Endothelial cell of umbilical vein (primary cell): ENCODE results near the gene KIF1B. TPM values are rescaled to one million over a fixed set of nuclear protein-coding genes. Genes with fewer than 3 reads are reported as not detected.

Experiments
- BruUV-seq: library from RNA; stranded (reverse); fragments of 400-500 nt; replicated peaks from 2 replicates; lab custom pipeline; 2021; lab: Mats Ljungman, UMichigan
- CTCF ChIA-PET: fragments of 300-600, 350-600 bp; sonication (Branson Sonifier 250); formaldehyde crosslinking; loops from one replicate; lab custom pipeline; 2021; ENCODE audit warnings: antibody characterized with exemption, inconsistent platforms; lab: Charles Lee
- POLR2A ChIA-PET: fragments of 300-600, 350-600 bp; sonication (Branson Sonifier 250); formaldehyde crosslinking; loops from one replicate; lab custom pipeline; 2021; ENCODE audit warnings: antibody characterized with exemption, inconsistent platforms; lab: Charles Lee
- DNase-seq: peaks from one replicate; pipeline ENCODE4 v3.0.0-alpha.2; 2011; ENCODE audit warnings: low read depth, low spot score
- FAIRE-seq: peaks from 2 replicates; lab custom pipeline; 2011; peaks lifted over from hg19 to GRCh38; lab: Jason Lieb, UNC
- H2AFZ ChIP-seq: 2 replicates; pipeline ENCODE4 v1.6.0; 2012; ENCODE audit warnings: low read depth, low read length, control low read depth, inconsistent platforms
- H3K27ac ChIP-seq: 2 replicates; pipeline ENCODE4 v1.5.1; 2011; ENCODE audit warnings: low read depth, mild to moderate bottlenecking, control low read depth, low read length, moderate library complexity; ENCODE audit not compliant: insufficient read depth
- H3K27me3 ChIP-seq, 2 experiments: 2 replicates each; pipeline versions ENCODE4 v1.6.0 to v1.6.1; 2011; ENCODE audit warnings: low read length in 2 of 2, mixed read lengths in 1 of 2; ENCODE audit not compliant: control insufficient read depth in 2 of 2, insufficient read depth in 2 of 2
- H3K36me3 ChIP-seq, 2 experiments: 2 replicates in 1 of 2; 3 replicates in 1 of 2; pipeline ENCODE4 v1.5.1; 2011; ENCODE audit warnings: low read length in 2 of 2, mild to moderate bottlenecking in 1 of 2, moderate library complexity in 1 of 2; ENCODE audit not compliant: control insufficient read depth in 2 of 2, insufficient read depth in 2 of 2; ENCODE audit errors: extremely low read depth in 1 of 2
- H3K4me1 ChIP-seq: 3 replicates; pipeline ENCODE4 v1.5.1; 2011; ENCODE audit warnings: mild to moderate bottlenecking, low read length; ENCODE audit not compliant: control insufficient read depth, insufficient read depth; ENCODE audit errors: extremely low read depth
- H3K4me2 ChIP-seq: 2 replicates; pipeline ENCODE4 v1.6.1; 2011; ENCODE audit warnings: low read length, control low read depth, mixed read lengths; ENCODE audit not compliant: insufficient read depth
- H3K4me3 ChIP-seq, 3 experiments: fragments of 200-600 bp in 1 of 3; sonication (generic), shearing (Covaris generic) in 1 of 3; replicated peaks in 1 of 3; 2 replicates each; pipeline ENCODE4 v1.5.1; 2011 to 2016; ENCODE audit warnings: control low read depth in 3 of 3, low read length in 3 of 3, mild to moderate bottlenecking in 2 of 3, inconsistent platforms in 1 of 3, low read depth in 1 of 3, moderate library complexity in 1 of 3; ENCODE audit not compliant: insufficient read depth in 1 of 3
- H3K79me2 ChIP-seq: 2 replicates; pipeline ENCODE4 v1.6.0; 2012; ENCODE audit warnings: low read length, inconsistent platforms; ENCODE audit not compliant: control insufficient read depth, insufficient read depth
- H3K9ac ChIP-seq: replicated peaks from 2 replicates; pipeline ENCODE3; 2011; ENCODE audit warnings: low read length, control low read depth; ENCODE audit not compliant: insufficient read depth; ENCODE audit errors: extremely low read depth
- H3K9me1 ChIP-seq: replicated peaks from 3 replicates; pipeline ENCODE4 v1.6.0; 2011; ENCODE audit warnings: mild to moderate bottlenecking, low read length; ENCODE audit not compliant: control insufficient read depth, insufficient read depth; ENCODE audit errors: extremely low read depth
- H3K9me3 ChIP-seq: replicated peaks from 2 replicates; pipeline ENCODE4 v1.5.1; 2012; ENCODE audit warnings: low read length, inconsistent platforms; ENCODE audit not compliant: control insufficient read depth, insufficient read depth
- H4K20me1 ChIP-seq: replicated peaks from 2 replicates; pipeline ENCODE3; 2011; ENCODE audit warnings: mild to moderate bottlenecking, low read length; ENCODE audit not compliant: control insufficient read depth, insufficient read depth; ENCODE audit errors: extremely low read depth
- CTCF ChIP-seq, 2 donors: IDR thresholded peaks; 1 replicate in 1 of 2; 2 replicates in 1 of 2; pipeline ENCODE4 v1.5.1; 2011; ENCODE audit warnings: low read length in 2 of 2, mild to moderate bottlenecking in 2 of 2, moderate library complexity in 2 of 2, control low read depth in 1 of 2, inconsistent platforms in 1 of 2, low read depth in 1 of 2; ENCODE audit not compliant: insufficient read depth in 1 of 2; ENCODE audit errors: extremely low read depth in 1 of 2
- EZH2 ChIP-seq: IDR thresholded peaks from 2 replicates; pipeline ENCODE4 v1.6.1; 2012; ENCODE audit warnings: borderline replicate concordance, low read depth, mild to moderate bottlenecking, moderate library complexity, low read length, inconsistent platforms; ENCODE audit not compliant: severe bottlenecking
- FOS ChIP-seq: IDR thresholded peaks from 2 replicates; pipeline ENCODE4 v1.6.1; 2011; ENCODE audit warnings: mild to moderate bottlenecking, low read length, moderate library complexity, borderline replicate concordance; ENCODE audit not compliant: insufficient read depth
- GATA2 ChIP-seq: IDR thresholded peaks from 2 replicates; pipeline ENCODE4 v1.7.0; 2011; ENCODE audit warnings: low read depth, mild to moderate bottlenecking, moderate library complexity, mixed read lengths, low read length; ENCODE audit not compliant: insufficient read length, insufficient read depth
- JUN ChIP-seq: IDR thresholded peaks from 2 replicates; pipeline ENCODE4 v1.6.1; 2011; ENCODE audit warnings: borderline replicate concordance, low read depth; ENCODE audit not compliant: insufficient read length, insufficient read depth
- MYC ChIP-seq: IDR thresholded peaks from one replicate; pipeline ENCODE4 v1.6.1; 2011; ENCODE audit warnings: mild to moderate bottlenecking, low read depth, low read length
- POLR2A ChIP-seq: IDR thresholded peaks from 2 replicates; pipeline ENCODE4 v1.6.1; 2012; ENCODE audit warnings: low read depth, mild to moderate bottlenecking, control low read depth, low read length
- POLR2AphosphoS5 ChIP-seq: IDR thresholded peaks from 2 replicates; pipeline ENCODE4 v1.6.1; 2012; ENCODE audit warnings: low read depth, mild to moderate bottlenecking, control low read depth, low read length, moderate library complexity; ENCODE audit not compliant: insufficient read depth
- dilution Hi-C: fragments of 300-500 bp; cut with MboI; formaldehyde crosslinking; loops from one replicate; pipeline ENCODE4 v1.15.0; 2019; ENCODE audit warnings: low sequenced_read_pairs; ENCODE audit not compliant: extremely low pct_ligation_motif_present
- intact Hi-C: fragments of 100-400 bp; cut with micrococcal nuclease; formaldehyde crosslinking; loops from one replicate; pipeline ENCODE4 v1.10.0; 2022
- polyA plus RNA-seq, 4 experiments: library from polyadenylated mRNA; depleted of rRNA in 3 of 4; stranded (reverse) in 3 of 4; unstranded in 1 of 4; fragments of >200 nt; gene quantifications; 2 replicates each; pipeline versions ENCODE4 v1.2.1 to v1.2.3, GENCODE V29; 2011 to 2012; ENCODE audit warnings: missing spikeins in 1 of 4
- total RNA-seq: library from RNA; stranded (reverse); gene quantifications from 2 replicates; pipeline ENCODE4 v1.2.3, GENCODE V29; 2021
- TF ChIP-seq, protein P1 (sequence below): IDR thresholded peaks from 2 replicates; pipeline ENCODE4 v1.6.1; 2011; ENCODE audit not compliant: insufficient read depth, insufficient read length

KIF1B gene
- total and polyA plus RNA-seq, 2 donors (not counting 3 experiments of a cell fraction or from before 2014, with no cell fraction given) = 14.8 to 58.6 TPM

DNA sequence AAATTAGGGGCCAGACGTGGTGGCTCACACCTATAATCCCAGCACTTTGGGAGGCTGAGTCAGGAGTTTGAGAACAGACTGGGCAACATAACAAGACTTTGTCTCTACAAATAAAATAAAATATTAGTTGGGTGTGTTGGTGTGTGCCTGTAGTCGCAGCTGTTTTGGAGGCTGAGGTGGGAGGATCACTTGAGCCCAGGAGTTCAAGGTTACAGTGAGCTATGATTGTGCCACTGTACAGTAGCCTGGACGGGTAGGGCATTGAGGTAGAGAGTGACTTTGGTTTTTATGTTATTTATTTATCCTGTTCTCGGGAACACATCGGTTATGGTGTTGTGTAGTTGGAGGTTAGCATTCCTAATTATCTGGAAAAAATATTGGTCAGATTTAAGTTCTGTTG, 19.5 kb downstream of the KIF1B start:
- BruUV-seq = no TSS peak
- Histone ChIP-seq H3K4me1 (no peaks in the 10 kb centered on the region), H2AFZ (no peak overlapping the region), H3K9me3 (no peaks in the 10 kb centered on the region), H3K4me3 (no peak overlapping the region), H3K4me2 (no peak overlapping the region), H3K9ac (no peak overlapping the region), H3K9me1 (no peaks in the 10 kb centered on the region), H4K20me1 (peaks cover 4% of the 10 kb centered on the region), H3K27ac (no peak overlapping the region), H3K79me2 (peaks cover 56% of the 10 kb centered on the region), H3K27me3 (no peaks in the 10 kb centered on the region), H3K36me3 (peaks cover 0 to 1% of the 10 kb centered on the region in 2 experiments)
- CTCF ChIA-PET = no interaction called here
- FAIRE-seq (no peak), DNase-seq (no peak)
- dilution Hi-C loops (no loop called here), intact Hi-C loops (loop anchor here (2.0 kb wide), 1 partner anchor 19 kb away; the partner anchor contains the start of gene KIF1B)
- no peak for TF ChIP-seq JUN
- TF ChIP-seq POLR2AphosphoS5 = no peak
- no peak for TF ChIP-seq CTCF (IDR thresholded peaks at IDR 0.05; ENCODE audit: extremely low read depth in 1 of 2, insufficient read depth in 1 of 2, low read depth in 1 of 2, low read length in 2 of 2)
- no peak for TF ChIP-seq GATA2
- TF ChIP-seq FOS = no peak
- TF ChIP-seq EZH2 = no peak
- TF ChIP-seq MYC = no peak
- TF ChIP-seq, protein P1, sequence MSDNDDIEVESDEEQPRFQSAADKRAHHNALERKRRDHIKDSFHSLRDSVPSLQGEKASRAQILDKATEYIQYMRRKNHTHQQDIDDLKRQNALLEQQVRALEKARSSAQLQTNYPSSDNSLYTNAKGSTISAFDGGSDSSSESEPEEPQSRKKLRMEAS = no peak
- no peak for TF ChIP-seq POLR2A
- POLR2A ChIA-PET = no interaction called here
